Retinal pigment epithelial cell (primary cell): Measurements from ENCODE around the gene HCN4.

Source experiments
- DNase-seq: peaks from one replicate; pipeline ENCODE4 v3.0.0-alpha.2; 2010; ENCODE audit warnings: low read depth
- H3K4me3 ChIP-seq: 2 replicates; pipeline ENCODE4 v1.5.1; 2011; ENCODE audit warnings: mild to moderate bottlenecking, low read length, control low read depth, moderate library complexity
- CTCF ChIP-seq: conservative IDR thresholded peaks from 2 replicates; pipeline ENCODE4 v1.5.1; 2011; ENCODE audit warnings: low read depth, low read length, control low read depth, inconsistent platforms

The HCN4 gene

GRCh38 chr15:73284090-73284716, 84.6 kb downstream of the HCN4 start:
- no peak for DNase-seq
- peak; percentile 31 for TF ChIP-seq CTCF
- H3K4me3 ChIP-seq: no peak overlapping the region

- no peak for DNase-seq
- TF ChIP-seq CTCF: no peak
- no peak overlapping the region for H3K4me3 ChIP-seq
These were observed 85.3 kb downstream of the HCN4 start for GRCh38 chr15:73283366-73283962.

- no peak for DNase-seq
- no peak overlapping the region for H3K4me3 ChIP-seq
- TF ChIP-seq CTCF: no peak
These were observed 86.0 kb downstream of the HCN4 start for GRCh38 chr15:73282567-73283365.

GRCh38 chr15:73275862-73276261, 92.9 kb downstream of the HCN4 start:
- DNase-seq: no peak
- no peak overlapping the region for H3K4me3 ChIP-seq
- no peak for TF ChIP-seq CTCF

- no peak for DNase-seq
- H3K4me3 ChIP-seq: no peak overlapping the region
- TF ChIP-seq CTCF: peak; percentile 82
These were observed 95.4 kb downstream of the HCN4 start for GRCh38 chr15:73273181-73274002.

- no peak for TF ChIP-seq CTCF
- no peak overlapping the region for H3K4me3 ChIP-seq
- DNase-seq: no peak
These were observed 98.2 kb downstream of the HCN4 start for GRCh38 chr15:73270366-73271097.
